HEK293 (cell line): Measurements from ENCODE around the gene RAB11A.
A peak's percentile ranks its signal among the peaks of the same experiment; 100 is the strongest.

ENCODE experiments used
- CTCF ChIA-PET: fragments of 350-600 bp; formaldehyde crosslinking; extraction: SDS; loops from one replicate; lab custom pipeline; 2021; ENCODE audit warnings: antibody characterized with exemption; lab: Yijun Ruan, JAX
- POLR2A ChIA-PET: fragments of 300-600 bp; formaldehyde crosslinking; extraction: SDS; loops from one replicate; lab custom pipeline; 2020; ENCODE audit warnings: antibody characterized with exemption, inconsistent platforms; lab: Yijun Ruan, JAX
- H3K27ac ChIP-seq: fragments of 200-500 bp; sonication (Bioruptor generic); 2 replicates; pipeline ENCODE4 v1.5.1; 2014; ENCODE audit warnings: low read depth, low read length, control low read depth, inconsistent platforms; ENCODE audit errors: extremely low read depth
- H3K36me3 ChIP-seq, 2 experiments: fragments of 200-500 bp in 1 of 2; sonication (Bioruptor generic) in 1 of 2; 1 replicate in 1 of 2; 2 replicates in 1 of 2; pipeline ENCODE4 v1.5.1; 2014 to 2017; ENCODE audit warnings: inconsistent platforms in 2 of 2, low read length in 2 of 2; ENCODE audit not compliant: control insufficient read depth in 2 of 2, insufficient read depth in 1 of 2
- H3K4me1 ChIP-seq: fragments of 200-500 bp; sonication (Bioruptor generic); 2 replicates; pipeline ENCODE4 v1.5.1; 2014; ENCODE audit warnings: mild to moderate bottlenecking, low read length, inconsistent platforms; ENCODE audit not compliant: control insufficient read depth, insufficient read depth
- H3K4me3 ChIP-seq: 2 replicates; pipeline ENCODE4 v1.5.1; 2011; ENCODE audit warnings: low read depth, mild to moderate bottlenecking, control low read depth, low read length, moderate library complexity
- H3K9me3 ChIP-seq: fragments of 200-500 bp; sonication (Bioruptor generic); 2 replicates; pipeline ENCODE4 v1.5.1; 2014; ENCODE audit warnings: low read depth, low read length, inconsistent platforms; ENCODE audit not compliant: control insufficient read depth, insufficient read depth
- HOXC10 ChIP-seq: sonication (generic); formaldehyde crosslinking; IDR thresholded peaks from 2 replicates; pipeline ENCODE4 v1.8.1; 2023; ENCODE audit warnings: mild to moderate bottlenecking, missing genetic modification reagents
- HOXD13 ChIP-seq: sonication (generic); formaldehyde crosslinking; IDR thresholded peaks from 2 replicates; pipeline ENCODE4 v1.8.0; 2022; ENCODE audit warnings: missing genetic modification reagents, borderline replicate concordance
- KLF16 ChIP-seq: fragments of 450-650 bp; formaldehyde crosslinking; IDR thresholded peaks from 2 replicates; pipeline ENCODE4 v1.5.1; 2017; ENCODE audit warnings: missing biosample characterization, missing genetic modification characterization
- PRDM1 ChIP-seq: fragments of 450-650 bp; formaldehyde crosslinking; IDR thresholded peaks from 2 replicates; pipeline ENCODE4; 2016; ENCODE audit warnings: missing biosample characterization, missing genetic modification characterization
- RBAK ChIP-seq: fragments of 450-650 bp; formaldehyde crosslinking; IDR thresholded peaks from 2 replicates; pipeline ENCODE4 v1.5.1; 2016; ENCODE audit warnings: missing biosample characterization, missing genetic modification characterization
- SCRT1 ChIP-seq: fragments of 450-650 bp; formaldehyde crosslinking; IDR thresholded peaks from 2 replicates; pipeline ENCODE4 v1.5.1; 2016; ENCODE audit warnings: missing biosample characterization, missing genetic modification characterization, borderline replicate concordance
- ZFP69B ChIP-seq: fragments of 450-650 bp; formaldehyde crosslinking; IDR thresholded peaks from 2 replicates; pipeline ENCODE4 v1.5.1; 2016; ENCODE audit warnings: missing biosample characterization, missing genetic modification characterization
- ZNF112 ChIP-seq: fragments of 450-650 bp; formaldehyde crosslinking; IDR thresholded peaks from 2 replicates; pipeline ENCODE4 v1.5.0; 2017; ENCODE audit warnings: missing biosample characterization, missing genetic modification characterization
- ZNF121 ChIP-seq: fragments of 450-650 bp; formaldehyde crosslinking; IDR thresholded peaks from 2 replicates; pipeline ENCODE4 v1.5.1; 2016; ENCODE audit warnings: missing biosample characterization, missing genetic modification characterization
- ZNF138 ChIP-seq: fragments of 450-650 bp; formaldehyde crosslinking; IDR thresholded peaks from 2 replicates; pipeline ENCODE4 v1.5.1; 2016; ENCODE audit warnings: missing biosample characterization, missing genetic modification characterization, borderline replicate concordance
- ZNF2 ChIP-seq: fragments of 450-650 bp; formaldehyde crosslinking; IDR thresholded peaks from 2 replicates; pipeline ENCODE4 v1.5.1; 2016; ENCODE audit warnings: missing biosample characterization, missing genetic modification characterization
- ZNF248 ChIP-seq: fragments of 450-650 bp; formaldehyde crosslinking; IDR thresholded peaks from 2 replicates; pipeline ENCODE4 v1.5.1; 2017; ENCODE audit warnings: missing biosample characterization, missing genetic modification characterization
- ZNF426 ChIP-seq: fragments of 450-650 bp; formaldehyde crosslinking; IDR thresholded peaks from 2 replicates; pipeline ENCODE4 v1.5.1; 2017; ENCODE audit warnings: missing biosample characterization, missing genetic modification characterization, mild to moderate bottlenecking, inconsistent platforms, moderate library complexity
- ZNF670 ChIP-seq: fragments of 450-650 bp; formaldehyde crosslinking; IDR thresholded peaks from 2 replicates; pipeline ENCODE4 v1.5.1; 2016; ENCODE audit warnings: missing biosample characterization, missing genetic modification characterization, low read depth
- ZSCAN30 ChIP-seq: fragments of 450-650 bp; IDR thresholded peaks from 2 replicates; pipeline ENCODE4 v1.5.1; 2018; ENCODE audit warnings: missing biosample characterization, mild to moderate bottlenecking, missing genetic modification characterization, moderate library complexity
- TF ChIP-seq, protein P1 (sequence below): fragments of 450-650 bp; formaldehyde crosslinking; IDR thresholded peaks from 2 replicates; pipeline ENCODE4 v1.5.1; 2016; ENCODE audit warnings: missing biosample characterization, missing genetic modification characterization
- TF ChIP-seq, protein P2 (sequence below): fragments of 450-650 bp; formaldehyde crosslinking; IDR thresholded peaks from 2 replicates; pipeline ENCODE4 v1.5.1; 2017; ENCODE audit warnings: missing biosample characterization, missing genetic modification characterization
- TF ChIP-seq, protein P3 (sequence below): fragments of 450-650 bp; formaldehyde crosslinking; IDR thresholded peaks from 2 replicates; pipeline ENCODE4 v1.5.1; 2016; ENCODE audit warnings: missing biosample characterization, missing genetic modification characterization, borderline replicate concordance
- TF ChIP-seq, protein P4 (sequence below): fragments of 450-650 bp; IDR thresholded peaks from 2 replicates; pipeline ENCODE4 v1.5.1; 2018; ENCODE audit warnings: missing biosample characterization, missing genetic modification characterization
- TF ChIP-seq, protein P5 (sequence below): fragments of 450-650 bp; formaldehyde crosslinking; IDR thresholded peaks from 2 replicates; pipeline ENCODE4 v1.5.1; 2016; ENCODE audit warnings: missing biosample characterization, missing genetic modification characterization
- TF ChIP-seq, protein P6 (sequence below): fragments of 450-650 bp; formaldehyde crosslinking; IDR thresholded peaks from 2 replicates; pipeline ENCODE4 v1.5.1; 2016; ENCODE audit warnings: missing biosample characterization, missing genetic modification characterization
- TF ChIP-seq, protein P7 (sequence below): fragments of 450-650 bp; formaldehyde crosslinking; IDR thresholded peaks from 2 replicates; pipeline ENCODE4 v1.5.1; 2016; ENCODE audit warnings: missing biosample characterization, missing genetic modification characterization
- TF ChIP-seq, protein P8 (sequence below): fragments of 450-650 bp; formaldehyde crosslinking; IDR thresholded peaks from 2 replicates; pipeline ENCODE4 v1.5.1; 2016; ENCODE audit warnings: missing biosample characterization, missing genetic modification characterization
- TF ChIP-seq, protein P9 (sequence below): fragments of 450-650 bp; formaldehyde crosslinking; IDR thresholded peaks from 2 replicates; pipeline ENCODE4 v1.5.1; 2017; ENCODE audit warnings: missing biosample characterization, missing genetic modification characterization

RAB11A gene

DNA sequence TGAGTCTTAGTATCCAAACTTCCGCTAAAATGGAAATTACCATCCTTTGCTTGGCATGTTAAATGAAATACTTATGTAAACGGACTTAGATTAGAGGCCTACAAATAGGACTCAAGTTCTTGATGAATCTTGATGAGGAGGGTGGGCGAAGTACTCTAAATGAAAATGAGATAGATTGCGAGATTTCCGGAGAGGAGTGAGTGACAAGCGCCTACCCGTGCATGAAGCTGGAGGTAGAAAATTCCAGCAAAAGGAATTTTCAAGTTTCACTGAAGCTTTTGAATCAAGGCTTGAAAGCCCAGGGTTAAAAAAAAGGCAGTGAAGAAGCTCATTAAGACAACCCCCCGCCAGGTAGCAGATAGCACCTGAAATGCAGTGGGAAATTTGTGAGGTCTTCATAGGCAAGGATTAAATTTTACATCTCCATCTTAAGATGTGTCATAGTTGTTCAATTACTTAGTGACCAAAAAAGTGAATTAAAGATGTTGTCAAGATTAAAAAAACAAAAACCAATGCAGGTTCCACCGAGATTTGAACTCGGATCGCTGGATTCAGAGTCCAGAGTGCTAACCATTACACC, 655 bp upstream of the RAB11A start:
- ChIA-PET CTCF (interaction anchor here (0.6 to 5.2 kb wide), 9 partner anchors 11 to 418 kb away, joined by 3 to 44 read pairs (median 4); partner anchors contain the start of gene INTS14), POLR2A (interaction anchor here (0.8 to 2.6 kb wide), 26 partner anchors 8 to 564 kb away, joined by 3 to 27 read pairs (median 4); partner anchors contain the start of genes DENND4A, HACD3, INTS14 and RNU5B-1)
- H3K27ac ChIP-seq: no peak overlapping the region; the same call in 1 of the 2 replicates
- 0 out of 2 replicates have a peak, but pooled peaks cover 4% of the 10 kb centered on the region for H3K4me1 ChIP-seq
- peaks cover 0 to 1% of the 10 kb centered on the region in 2 experiments; a peak in 1 of 3 replicates for H3K36me3 ChIP-seq
- H3K4me3 ChIP-seq: peak overlapping the region; percentile 94
- no peaks in the 10 kb centered on the region for H3K9me3 ChIP-seq
- TF ChIP-seq PRDM1 (tag by site-specific recombination) (peak; percentile 37; the same call in 1 of the 2 replicates), ZFP69B (tag by site-specific recombination) (no peak), HOXD13 (CRISPR knock-in tag) (no peak), ZSCAN30 (tag by site-specific recombination) (peak; percentile 98; the same call in 1 of the 2 replicates), ZNF138 (no peak), ZNF670 (tag by site-specific recombination) (no peak), KLF16 (tag by site-specific recombination) (no peak), HOXC10 (CRISPR knock-in tag) (no peak; the same call in 1 of the 2 replicates), ZNF426 (tag by site-specific recombination) (no peak), SCRT1 (tag by site-specific recombination) (no peak), ZNF2 (no peak), ZNF248 (no peak), ZNF112 (tag by site-specific recombination) (no peak), RBAK (tag by site-specific recombination) (no peak), ZNF121 (no peak)
- TF ChIP-seq, protein P1, sequence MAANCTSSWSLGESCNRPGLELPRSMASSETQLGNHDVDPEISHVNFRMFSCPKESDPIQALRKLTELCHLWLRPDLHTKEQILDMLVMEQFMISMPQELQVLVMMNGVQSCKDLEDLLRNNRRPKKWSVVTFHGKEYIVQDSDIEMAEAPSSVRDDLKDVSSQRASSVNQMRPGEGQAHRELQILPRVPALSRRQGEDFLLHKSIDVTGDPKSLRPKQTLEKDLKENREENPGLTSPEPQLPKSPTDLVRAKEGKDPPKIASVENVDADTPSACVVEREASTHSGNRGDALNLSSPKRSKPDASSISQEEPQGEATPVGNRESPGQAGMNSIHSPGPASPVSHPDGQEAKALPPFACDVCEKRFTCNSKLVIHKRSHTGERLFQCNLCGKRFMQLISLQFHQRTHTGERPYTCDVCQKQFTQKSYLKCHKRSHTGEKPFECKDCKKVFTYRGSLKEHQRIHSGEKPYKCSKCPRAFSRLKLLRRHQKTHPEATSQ (tag by site-specific recombination): peak; percentile 76; the same call in 1 of the 2 replicates
- TF ChIP-seq, protein P2, sequence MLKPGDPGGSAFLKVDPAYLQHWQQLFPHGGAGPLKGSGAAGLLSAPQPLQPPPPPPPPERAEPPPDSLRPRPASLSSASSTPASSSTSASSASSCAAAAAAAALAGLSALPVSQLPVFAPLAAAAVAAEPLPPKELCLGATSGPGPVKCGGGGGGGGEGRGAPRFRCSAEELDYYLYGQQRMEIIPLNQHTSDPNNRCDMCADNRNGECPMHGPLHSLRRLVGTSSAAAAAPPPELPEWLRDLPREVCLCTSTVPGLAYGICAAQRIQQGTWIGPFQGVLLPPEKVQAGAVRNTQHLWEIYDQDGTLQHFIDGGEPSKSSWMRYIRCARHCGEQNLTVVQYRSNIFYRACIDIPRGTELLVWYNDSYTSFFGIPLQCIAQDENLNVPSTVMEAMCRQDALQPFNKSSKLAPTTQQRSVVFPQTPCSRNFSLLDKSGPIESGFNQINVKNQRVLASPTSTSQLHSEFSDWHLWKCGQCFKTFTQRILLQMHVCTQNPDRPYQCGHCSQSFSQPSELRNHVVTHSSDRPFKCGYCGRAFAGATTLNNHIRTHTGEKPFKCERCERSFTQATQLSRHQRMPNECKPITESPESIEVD: peak; percentile 40
- TF ChIP-seq, protein P3, sequence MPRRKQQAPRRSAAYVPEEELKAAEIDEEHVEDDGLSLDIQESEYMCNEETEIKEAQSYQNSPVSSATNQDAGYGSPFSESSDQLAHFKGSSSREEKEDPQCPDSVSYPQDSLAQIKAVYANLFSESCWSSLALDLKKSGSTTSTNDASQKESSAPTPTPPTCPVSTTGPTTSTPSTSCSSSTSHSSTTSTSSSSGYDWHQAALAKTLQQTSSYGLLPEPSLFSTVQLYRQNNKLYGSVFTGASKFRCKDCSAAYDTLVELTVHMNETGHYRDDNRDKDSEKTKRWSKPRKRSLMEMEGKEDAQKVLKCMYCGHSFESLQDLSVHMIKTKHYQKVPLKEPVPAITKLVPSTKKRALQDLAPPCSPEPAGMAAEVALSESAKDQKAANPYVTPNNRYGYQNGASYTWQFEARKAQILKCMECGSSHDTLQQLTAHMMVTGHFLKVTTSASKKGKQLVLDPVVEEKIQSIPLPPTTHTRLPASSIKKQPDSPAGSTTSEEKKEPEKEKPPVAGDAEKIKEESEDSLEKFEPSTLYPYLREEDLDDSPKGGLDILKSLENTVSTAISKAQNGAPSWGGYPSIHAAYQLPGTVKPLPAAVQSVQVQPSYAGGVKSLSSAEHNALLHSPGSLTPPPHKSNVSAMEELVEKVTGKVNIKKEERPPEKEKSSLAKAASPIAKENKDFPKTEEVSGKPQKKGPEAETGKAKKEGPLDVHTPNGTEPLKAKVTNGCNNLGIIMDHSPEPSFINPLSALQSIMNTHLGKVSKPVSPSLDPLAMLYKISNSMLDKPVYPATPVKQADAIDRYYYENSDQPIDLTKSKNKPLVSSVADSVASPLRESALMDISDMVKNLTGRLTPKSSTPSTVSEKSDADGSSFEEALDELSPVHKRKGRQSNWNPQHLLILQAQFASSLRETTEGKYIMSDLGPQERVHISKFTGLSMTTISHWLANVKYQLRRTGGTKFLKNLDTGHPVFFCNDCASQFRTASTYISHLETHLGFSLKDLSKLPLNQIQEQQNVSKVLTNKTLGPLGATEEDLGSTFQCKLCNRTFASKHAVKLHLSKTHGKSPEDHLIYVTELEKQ (tag by site-specific recombination): peak; percentile 73
- TF ChIP-seq, protein P4, sequence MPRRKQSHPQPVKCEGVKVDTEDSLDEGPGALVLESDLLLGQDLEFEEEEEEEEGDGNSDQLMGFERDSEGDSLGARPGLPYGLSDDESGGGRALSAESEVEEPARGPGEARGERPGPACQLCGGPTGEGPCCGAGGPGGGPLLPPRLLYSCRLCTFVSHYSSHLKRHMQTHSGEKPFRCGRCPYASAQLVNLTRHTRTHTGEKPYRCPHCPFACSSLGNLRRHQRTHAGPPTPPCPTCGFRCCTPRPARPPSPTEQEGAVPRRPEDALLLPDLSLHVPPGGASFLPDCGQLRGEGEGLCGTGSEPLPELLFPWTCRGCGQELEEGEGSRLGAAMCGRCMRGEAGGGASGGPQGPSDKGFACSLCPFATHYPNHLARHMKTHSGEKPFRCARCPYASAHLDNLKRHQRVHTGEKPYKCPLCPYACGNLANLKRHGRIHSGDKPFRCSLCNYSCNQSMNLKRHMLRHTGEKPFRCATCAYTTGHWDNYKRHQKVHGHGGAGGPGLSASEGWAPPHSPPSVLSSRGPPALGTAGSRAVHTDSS (tag by site-specific recombination): peak; percentile 60; the same call in 1 of the 2 replicates
- TF ChIP-seq, protein P5, sequence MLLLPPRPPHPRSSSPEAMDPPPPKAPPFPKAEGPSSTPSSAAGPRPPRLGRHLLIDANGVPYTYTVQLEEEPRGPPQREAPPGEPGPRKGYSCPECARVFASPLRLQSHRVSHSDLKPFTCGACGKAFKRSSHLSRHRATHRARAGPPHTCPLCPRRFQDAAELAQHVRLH (tag by site-specific recombination): no peak
- TF ChIP-seq, protein P6, sequence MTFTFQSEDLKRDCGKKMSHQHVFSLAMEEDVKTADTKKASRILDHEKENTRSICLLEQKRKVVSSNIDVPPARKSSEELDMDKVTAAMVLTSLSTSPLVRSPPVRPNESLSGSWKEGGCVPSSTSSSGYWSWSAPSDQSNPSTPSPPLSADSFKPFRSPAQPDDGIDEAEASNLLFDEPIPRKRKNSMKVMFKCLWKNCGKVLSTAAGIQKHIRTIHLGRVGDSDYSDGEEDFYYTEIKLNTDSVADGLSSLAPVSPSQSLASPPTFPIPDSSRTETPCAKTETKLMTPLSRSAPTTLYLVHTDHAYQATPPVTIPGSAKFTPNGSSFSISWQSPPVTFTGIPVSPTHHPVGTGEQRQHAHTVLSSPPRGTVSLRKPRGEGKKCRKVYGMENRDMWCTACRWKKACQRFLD (tag by site-specific recombination): no peak
- TF ChIP-seq, protein P7, sequence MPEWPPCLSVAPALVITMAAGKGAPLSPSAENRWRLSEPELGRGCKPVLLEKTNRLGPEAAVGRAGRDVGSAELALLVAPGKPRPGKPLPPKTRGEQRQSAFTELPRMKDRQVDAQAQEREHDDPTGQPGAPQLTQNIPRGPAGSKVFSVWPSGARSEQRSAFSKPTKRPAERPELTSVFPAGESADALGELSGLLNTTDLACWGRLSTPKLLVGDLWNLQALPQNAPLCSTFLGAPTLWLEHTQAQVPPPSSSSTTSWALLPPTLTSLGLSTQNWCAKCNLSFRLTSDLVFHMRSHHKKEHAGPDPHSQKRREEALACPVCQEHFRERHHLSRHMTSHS: no peak
- TF ChIP-seq, protein P8, sequence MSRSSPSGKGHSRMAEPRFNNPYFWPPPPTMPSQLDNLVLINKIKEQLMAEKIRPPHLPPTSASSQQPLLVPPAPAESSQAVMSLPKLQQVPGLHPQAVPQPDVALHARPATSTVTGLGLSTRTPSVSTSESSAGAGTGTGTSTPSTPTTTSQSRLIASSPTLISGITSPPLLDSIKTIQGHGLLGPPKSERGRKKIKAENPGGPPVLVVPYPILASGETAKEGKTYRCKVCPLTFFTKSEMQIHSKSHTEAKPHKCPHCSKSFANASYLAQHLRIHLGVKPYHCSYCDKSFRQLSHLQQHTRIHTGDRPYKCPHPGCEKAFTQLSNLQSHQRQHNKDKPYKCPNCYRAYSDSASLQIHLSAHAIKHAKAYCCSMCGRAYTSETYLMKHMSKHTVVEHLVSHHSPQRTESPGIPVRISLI (tag by site-specific recombination): peak; percentile 96
- TF ChIP-seq, protein P9, sequence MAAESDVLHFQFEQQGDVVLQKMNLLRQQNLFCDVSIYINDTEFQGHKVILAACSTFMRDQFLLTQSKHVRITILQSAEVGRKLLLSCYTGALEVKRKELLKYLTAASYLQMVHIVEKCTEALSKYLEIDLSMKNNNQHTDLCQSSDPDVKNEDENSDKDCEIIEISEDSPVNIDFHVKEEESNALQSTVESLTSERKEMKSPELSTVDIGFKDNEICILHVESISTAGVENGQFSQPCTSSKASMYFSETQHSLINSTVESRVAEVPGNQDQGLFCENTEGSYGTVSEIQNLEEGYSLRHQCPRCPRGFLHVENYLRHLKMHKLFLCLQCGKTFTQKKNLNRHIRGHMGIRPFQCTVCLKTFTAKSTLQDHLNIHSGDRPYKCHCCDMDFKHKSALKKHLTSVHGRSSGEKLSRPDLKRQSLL (tag by site-specific recombination): 0 out of 2 replicates have a peak, but pooled peaks have one; percentile 9
